HG02840 (cell line): ENCODE data around the gene ILK.

Source experiments
- ATAC-seq: cut with Tn5 transposase; IDR thresholded peaks from one replicate; pipeline ENCODE4 v1.9.1; 2021; ENCODE audit warnings: mild to moderate bottlenecking, moderate library complexity, moderate number of reproducible peaks; ENCODE audit not compliant: unreplicated experiment, low FRiP score

Gene ILK

DNA sequence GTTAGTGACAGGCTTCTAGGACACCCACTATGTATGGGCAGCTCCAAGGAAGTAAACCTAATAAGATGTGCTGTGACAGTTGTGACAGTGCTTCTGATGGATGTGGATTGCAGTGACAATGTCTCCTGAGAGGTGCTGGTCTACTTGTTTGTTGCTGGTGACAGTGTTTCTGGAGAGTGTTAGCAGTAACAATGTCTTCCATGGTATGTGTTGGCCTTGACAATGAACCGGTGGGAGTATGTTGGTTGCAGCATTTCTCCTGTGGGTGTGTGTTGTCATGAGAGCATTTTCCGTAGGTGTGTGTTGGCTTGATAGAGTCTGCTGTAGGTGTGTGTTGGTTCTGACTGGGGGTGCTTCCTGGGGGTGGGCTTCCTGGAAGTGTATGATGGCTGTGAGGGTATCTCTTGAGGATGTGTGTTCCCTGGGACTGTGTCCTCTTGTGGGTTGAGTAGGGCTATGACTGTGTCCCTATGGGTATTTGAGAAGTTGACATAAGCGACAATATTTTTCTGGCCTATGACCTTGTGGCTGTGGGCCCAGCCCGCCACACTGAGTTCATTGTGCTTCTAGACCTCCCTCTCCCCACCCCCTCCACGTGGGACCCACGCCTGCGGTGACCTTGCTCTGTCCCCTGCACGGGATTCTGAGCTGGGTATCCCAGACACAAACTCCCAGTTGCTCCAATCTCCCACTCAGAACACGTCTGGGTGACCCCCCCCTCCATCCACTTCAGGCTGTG, 50.9 kb downstream of the ILK start:
- ATAC-seq: no peak

DNA sequence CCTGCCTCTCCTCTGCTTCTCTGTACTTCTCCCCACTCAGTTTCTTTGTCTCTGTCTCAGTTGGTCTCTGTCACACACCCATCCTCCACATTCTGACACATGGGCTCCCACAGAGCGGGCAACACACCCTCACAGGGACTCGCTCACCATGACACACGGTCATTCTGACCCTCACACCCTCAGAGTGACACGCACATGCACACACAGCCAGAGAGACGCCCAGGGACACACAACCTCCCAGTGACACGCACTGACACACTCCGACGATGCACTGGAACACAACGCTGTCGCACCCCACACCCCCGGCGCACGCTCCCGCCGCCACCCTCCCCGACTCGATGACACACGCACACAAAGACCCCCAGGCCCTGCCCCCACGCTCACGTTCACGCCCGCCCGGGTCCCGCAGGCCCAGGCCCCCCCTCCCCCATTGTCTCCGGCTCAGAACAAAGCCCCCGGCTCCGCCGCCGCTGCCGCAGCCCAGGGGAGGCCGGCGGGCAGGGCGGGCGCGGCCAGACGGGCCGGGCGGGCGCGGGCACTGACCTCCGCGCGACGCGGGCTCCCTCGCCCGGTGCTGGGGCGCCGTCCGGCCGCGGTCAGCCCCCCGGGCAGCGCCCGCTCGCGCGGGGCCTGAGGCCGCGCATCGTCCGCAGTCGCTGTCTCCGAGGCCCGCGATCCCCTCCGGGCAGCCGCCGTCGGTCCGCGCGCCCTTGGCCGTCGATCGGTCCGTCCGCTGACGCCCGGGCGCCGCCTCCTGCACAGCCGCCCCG, 51.6 kb downstream of the ILK start:
- no peak for ATAC-seq

DNA sequence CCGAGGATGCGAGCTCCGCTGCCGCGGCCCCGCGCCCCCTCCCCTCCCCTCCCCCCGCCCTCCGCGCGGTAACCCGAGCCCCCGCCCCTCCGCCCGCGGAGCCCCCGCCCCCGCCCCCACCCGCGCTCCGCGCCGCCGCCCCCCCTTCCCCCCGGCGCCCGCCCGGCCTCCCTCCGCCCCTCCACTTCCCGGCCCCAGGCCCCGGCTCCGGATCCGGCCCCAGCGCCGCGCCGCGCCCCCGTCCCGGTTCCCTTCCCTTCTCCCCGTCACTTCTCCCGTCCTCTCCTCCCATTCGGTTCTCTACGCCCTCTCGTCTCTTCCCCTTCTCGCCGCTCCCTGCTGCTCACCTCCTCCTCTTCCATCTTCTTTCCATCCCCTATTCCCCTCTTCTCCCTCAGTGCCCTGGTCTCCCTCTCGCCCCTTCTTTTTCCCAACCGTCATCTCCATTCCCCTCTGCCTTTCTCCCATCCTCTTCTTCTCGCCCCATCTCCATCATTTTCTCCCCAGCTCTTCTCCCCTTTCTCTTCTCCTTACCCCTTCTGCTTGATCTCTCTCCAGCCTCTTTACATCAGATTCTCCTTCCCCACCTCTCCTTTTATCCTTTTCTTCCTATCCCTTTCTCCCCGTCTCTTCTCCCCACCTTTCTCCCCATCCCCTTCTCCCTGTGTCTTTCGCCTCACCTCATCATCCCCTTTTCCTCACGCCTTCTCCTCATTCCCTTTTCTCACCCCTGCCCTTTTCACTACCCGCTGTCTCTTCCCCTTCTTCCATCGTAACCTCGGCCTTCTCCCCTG, 52.4 kb downstream of the ILK start, which contains the start of gene DCHS1:
Gene DCHS1, minus strand, starts transcription at position 20 of the 794 bp plus-strand sequence. CDS start 14,196 bp downstream, outside the sequence.
- no peak for ATAC-seq

DNA sequence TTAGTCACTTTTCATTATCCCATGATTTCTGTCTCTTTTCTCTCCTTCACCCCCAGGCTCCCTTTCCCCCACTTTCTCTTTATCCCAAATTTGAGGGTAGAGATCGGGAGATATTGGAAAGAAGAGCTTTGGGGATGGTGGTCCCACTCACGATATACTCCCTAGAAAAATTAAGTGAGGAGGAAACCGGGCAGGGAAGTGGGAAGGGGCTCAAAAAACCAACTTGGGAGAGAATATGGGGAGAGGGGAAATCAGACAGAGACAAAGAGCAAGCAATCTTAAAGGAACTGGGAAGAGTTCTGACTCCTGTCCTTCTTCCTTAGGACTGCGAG, 53.0 kb downstream of the ILK start:
- ATAC-seq: no peak

DNA sequence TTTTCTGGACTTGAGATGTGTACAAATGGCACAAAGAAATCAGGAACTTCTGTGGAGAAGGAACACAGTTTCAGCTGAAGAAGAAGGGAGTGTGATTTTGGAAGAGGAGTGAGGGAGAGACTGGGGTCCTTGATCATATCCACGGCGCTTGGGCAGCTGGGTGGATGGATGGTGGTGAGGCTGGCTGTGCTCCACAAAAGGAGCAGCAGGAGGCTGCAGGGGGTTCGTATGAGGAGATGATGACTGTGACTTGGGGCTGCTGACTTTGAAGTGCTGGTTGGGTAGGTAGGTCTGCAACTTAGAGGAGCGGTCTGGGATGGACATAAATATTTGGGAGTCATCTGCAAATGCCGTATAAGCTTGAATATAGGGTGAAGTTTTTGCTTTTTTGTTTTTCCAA, 53.4 kb downstream of the ILK start:
- ATAC-seq: no peak

DNA sequence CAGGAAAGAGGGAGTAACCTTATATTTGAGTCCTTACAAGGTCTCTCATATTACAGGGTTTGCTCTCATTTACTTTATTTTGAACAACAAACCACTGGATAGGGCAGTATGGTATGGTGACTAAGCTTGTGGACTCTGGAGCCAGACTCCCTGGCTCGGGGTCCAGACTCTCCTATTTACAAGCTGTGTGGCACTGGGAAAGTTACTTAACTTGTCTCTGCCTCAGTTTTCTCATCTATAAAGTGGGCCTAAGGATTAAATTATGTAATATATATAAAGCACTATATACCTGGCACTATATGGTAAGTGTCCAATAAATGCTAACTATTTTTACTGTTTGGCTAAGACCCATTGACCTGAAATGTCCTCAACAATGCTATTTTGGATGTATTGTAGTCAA, 53.8 kb downstream of the ILK start:
- ATAC-seq: no peak

DNA sequence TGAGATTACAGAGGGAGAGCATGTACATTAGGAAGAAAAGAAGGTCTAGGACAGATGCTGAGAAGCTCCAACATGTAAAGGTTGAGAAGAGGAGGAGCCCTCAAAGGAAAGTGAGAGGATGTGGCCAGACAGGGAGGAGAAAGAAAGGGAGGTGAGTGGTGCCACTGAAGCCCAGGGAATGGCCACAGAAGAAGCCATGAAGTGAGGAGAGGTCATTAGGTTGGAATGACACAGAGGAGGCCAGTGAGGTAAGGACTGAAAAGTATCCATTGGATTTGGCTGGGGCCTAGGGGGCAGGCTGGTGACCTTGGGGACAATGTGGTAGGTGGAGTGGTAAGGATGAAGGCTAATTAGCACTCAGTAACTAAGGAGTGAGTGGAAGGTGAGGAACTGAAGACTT, 55.1 kb downstream of the ILK start:
- no peak for ATAC-seq
